GM18505 (cell line): ENCODE data around the gene FBXO31.

Source experiments
- ATAC-seq: cut with Tn5 transposase; IDR thresholded peaks from one replicate; pipeline ENCODE4 v1.9.1; 2021; ENCODE audit not compliant: unreplicated experiment
- POLR2A ChIP-seq: IDR thresholded peaks from 4 replicates; pipeline ENCODE4 v1.6.1; 2011; ENCODE audit warnings: borderline replicate concordance; ENCODE audit not compliant: insufficient read depth, insufficient read length; ENCODE audit errors: extremely low read depth

Gene FBXO31

GRCh38 chr16:87359121-87359520 lies 24.5 kb downstream of the FBXO31 start:
- TF ChIP-seq POLR2A = no peak
- ATAC-seq = no peak

GRCh38 chr16:87358696-87359095 lies 24.9 kb downstream of the FBXO31 start:
- TF ChIP-seq POLR2A = no peak
- ATAC-seq = no peak

- no peak for ATAC-seq
- no peak for TF ChIP-seq POLR2A
Observed at GRCh38 chr16:87358250-87358649, 25.3 kb downstream of the FBXO31 start.

- TF ChIP-seq POLR2A = no peak
- ATAC-seq = no peak
Observed at GRCh38 chr16:87356491-87356853, 27.1 kb downstream of the FBXO31 start.

- no peak for ATAC-seq
- TF ChIP-seq POLR2A = no peak
Observed at GRCh38 chr16:87353613-87354012, 30.0 kb downstream of the FBXO31 start.

- no peak for TF ChIP-seq POLR2A
- no peak for ATAC-seq
Observed at GRCh38 chr16:87352818-87353217, 30.8 kb downstream of the FBXO31 start.

GRCh38 chr16:87351320-87351698 lies 32.3 kb downstream of the FBXO31 start:
- no peak for TF ChIP-seq POLR2A
- ATAC-seq = no peak

GRCh38 chr16:87350681-87351319 lies 32.8 kb downstream of the FBXO31 start:
- no peak for TF ChIP-seq POLR2A
- no peak for ATAC-seq

- no peak for ATAC-seq
- TF ChIP-seq POLR2A = no peak
Observed at GRCh38 chr16:87350031-87350430, 33.5 kb downstream of the FBXO31 start.

- ATAC-seq = no peak
- no peak for TF ChIP-seq POLR2A
Observed at GRCh38 chr16:87348616-87349157, 34.9 kb downstream of the FBXO31 start.

- TF ChIP-seq POLR2A = no peak
- ATAC-seq = no peak
Observed at GRCh38 chr16:87347932-87348615, 35.5 kb downstream of the FBXO31 start.

- ATAC-seq = no peak
- no peak for TF ChIP-seq POLR2A
Observed at GRCh38 chr16:87346517-87347060, 37.0 kb downstream of the FBXO31 start.

- no peak for TF ChIP-seq POLR2A
- ATAC-seq = no peak
Observed at GRCh38 chr16:87345726-87346424, 37.7 kb downstream of the FBXO31 start.
